Testis (tissue), 3 donors: ENCODE measurements around the gene METAP2. TPM values are rescaled to one million over a fixed set of nuclear protein-coding genes. Genes with fewer than 3 reads are reported as not detected.
"Not testable (repeated sequence)": the region's sequence is repeated elsewhere in the genome, so short reads cannot be mapped to it uniquely, and the experiment has no call there.

ENCODE experiments used
- DNase-seq: peaks from one replicate; pipeline ENCODE4 v3.0.0-alpha.2; 2019
- H3K27ac ChIP-seq, 2 donors: fragments of 200-600 bp; sonication (generic); one replicate each; pipeline ENCODE4 v1.5.1; 2019
- H3K27me3 ChIP-seq: fragments of 200-600 bp; sonication (generic); one replicate; pipeline ENCODE4 v1.5.1; 2019
- H3K36me3 ChIP-seq: fragments of 200-600 bp; sonication (generic); one replicate; pipeline ENCODE4 v1.5.1; 2017; ENCODE audit warnings: low read depth; ENCODE audit errors: missing control alignments
- H3K4me1 ChIP-seq: fragments of 200-600 bp; sonication (generic); one replicate; pipeline ENCODE4 v1.5.1; 2019
- H3K4me3 ChIP-seq, 2 donors: fragments of 200-600 bp; sonication (generic); one replicate each; pipeline ENCODE4 v1.5.1; 2017 to 2019
- H3K9me3 ChIP-seq: fragments of 200-600 bp; sonication (generic); one replicate; pipeline ENCODE4 v1.5.1; 2017
- CTCF ChIP-seq, 3 experiments: fragments of 450-650 bp in 2 of 3; fragments of 200-600 bp in 1 of 3; sonication (generic) in 1 of 3; IDR thresholded peaks; one replicate each; pipeline ENCODE4 v1.5.1; 2016 to 2019; ENCODE audit warnings: antibody characterized with exemption in 3 of 3, mild to moderate bottlenecking in 2 of 3, moderate library complexity in 1 of 3
- POLR2A ChIP-seq: fragments of 450-650 bp; IDR thresholded peaks from one replicate; pipeline ENCODE4 v1.6.1; 2017; ENCODE audit warnings: antibody characterized with exemption, mild to moderate bottlenecking, moderate library complexity
- WGBS, 2 donors: methylation state at CpG; one replicate each; pipeline ENCODE4 v1.1.5; 2018; 5-methylcytosine and 5-hydroxymethylcytosine counted together
- intact Hi-C: fragments of 100-400 bp; cut with DNase I; formaldehyde crosslinking; loops from one replicate; pipeline ENCODE4 v1.15.1; 2023; ENCODE audit warnings: low total_unique reads
- polyA plus RNA-seq: library from polyadenylated mRNA; stranded (reverse); fragments of 350-450 nt; fragmentation: Illumina TruSeq; extraction: RNeasy Lipid Tissue Mini Kit (QIAGEN cat#74804); gene quantifications from one replicate; pipeline ENCODE4 v1.2.3, GENCODE V29; 2014; ENCODE audit warnings: low read depth, low replicate concordance; ENCODE audit not compliant: insufficient read depth
- total RNA-seq, 2 donors: library from RNA; depleted of rRNA; stranded (reverse); fragments of >200 nt; gene quantifications; one replicate each; pipeline ENCODE4 v1.2.3, GENCODE V29; 2016

The METAP2 gene
- total and polyA plus RNA-seq, 3 donors from 2014 or later: 73.2 to 86.1 (median 83.1) TPM

GRCh38 chr12:95462551-95462950 lies 11.4 kb upstream of the METAP2 start:
- TF ChIP-seq POLR2A: no peak
- no peak for TF ChIP-seq CTCF (IDR thresholded peaks at IDR 0.05)
- Histone ChIP-seq H3K36me3 (no peaks in the 10 kb centered on the region), H3K9me3 (no peaks in the 10 kb centered on the region), H3K4me1 (no peaks in the 10 kb centered on the region), H3K4me3 (no peak overlapping the region), H3K27me3 (no peaks in the 10 kb centered on the region), H3K27ac (no peak overlapping the region)
- intact Hi-C loops: no loop called here
- 75 to 81% methylated on average over 2 of the region's 2 CpGs for WGBS, 2 donors
- no peak for DNase-seq

- DNase-seq: no peak
- intact Hi-C loops: no loop called here
- no peaks in the 10 kb centered on the region for H3K36me3 ChIP-seq
- TF ChIP-seq CTCF (IDR thresholded peaks at IDR 0.05) (no peak), POLR2A (no peak)
- 68 to 72% methylated on average over 4 of the region's 4 CpGs for WGBS, 2 donors
- no peaks in the 10 kb centered on the region for H3K9me3 ChIP-seq
- H3K4me1 ChIP-seq: no peaks in the 10 kb centered on the region
- no peaks in the 10 kb centered on the region for H3K27me3 ChIP-seq
- no peak overlapping the region for H3K4me3 ChIP-seq
- H3K27ac ChIP-seq: no peak overlapping the region
Measured at GRCh38 chr12:95463050-95463449, 10.9 kb upstream of the METAP2 start.

- H3K9me3 ChIP-seq, H3K27me3 ChIP-seq, DNase-seq, H3K27ac ChIP-seq, H3K4me1 ChIP-seq, H3K4me3 ChIP-seq, intact Hi-C loops, H3K36me3 ChIP-seq: not testable (repeated sequence)
- WGBS, 2 donors: 59 to 75% methylated on average over 4 of the region's 4 CpGs
Measured at GRCh38 chr12:95463776-95464175, 10.2 kb upstream of the METAP2 start.

DNA sequence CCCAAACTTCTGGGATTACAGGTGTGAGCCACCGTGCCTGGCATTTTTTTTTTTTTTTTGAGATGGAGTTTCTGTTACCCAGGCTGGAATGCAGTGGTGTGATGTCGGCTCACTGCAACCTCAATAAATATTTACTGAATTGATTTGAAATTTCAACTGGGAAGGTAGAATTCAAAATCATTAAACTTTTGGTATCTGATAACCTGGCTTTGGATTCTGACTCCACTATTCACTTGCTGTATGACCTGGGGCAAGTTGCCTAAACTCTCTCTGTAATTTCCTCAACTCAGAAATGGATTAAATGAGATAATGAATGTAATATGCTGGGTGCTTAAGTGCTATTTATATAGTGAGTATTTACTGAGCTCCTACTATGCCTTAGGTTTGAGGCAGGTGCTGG lies 8.7 kb upstream of the METAP2 start:
- H3K9me3 ChIP-seq: no peaks in the 10 kb centered on the region
- no peaks in the 10 kb centered on the region for H3K36me3 ChIP-seq
- 42 to 51% methylated on average over 2 of the region's 2 CpGs for WGBS, 2 donors
- no peak overlapping the region for H3K27ac ChIP-seq
- H3K27me3 ChIP-seq: no peaks in the 10 kb centered on the region
- H3K4me3 ChIP-seq: no peak overlapping the region
- no peaks in the 10 kb centered on the region for H3K4me1 ChIP-seq
- TF ChIP-seq CTCF (IDR thresholded peaks at IDR 0.05): no peak
- TF ChIP-seq POLR2A: no peak
- no peak for DNase-seq
- intact Hi-C loops: no loop called here

DNA sequence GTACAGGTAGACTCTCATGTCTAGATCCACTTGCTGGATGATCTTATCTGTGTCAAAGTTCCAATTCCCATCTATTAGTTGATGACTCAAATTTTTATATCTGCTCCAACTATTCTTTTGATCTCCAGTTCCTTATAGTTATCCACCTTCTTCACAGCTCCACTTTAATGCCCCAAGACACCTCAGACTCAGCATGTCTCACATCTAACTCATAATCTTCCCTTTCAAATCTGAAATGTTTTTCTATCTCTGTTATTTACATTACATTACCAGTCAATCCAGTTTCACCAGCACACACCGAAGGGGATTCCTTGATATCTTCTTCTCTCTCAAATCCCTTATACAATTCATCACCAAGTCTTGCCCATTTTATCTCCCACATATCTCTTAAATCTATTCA lies 3.7 kb upstream of the METAP2 start:
- Histone ChIP-seq H3K27me3 (no peaks in the 10 kb centered on the region), H3K4me1 (peaks cover 2% of the 10 kb centered on the region), H3K27ac (no peak overlapping the region), H3K4me3 (no peak overlapping the region), H3K9me3 (no peaks in the 10 kb centered on the region), H3K36me3 (no peaks in the 10 kb centered on the region)
- TF ChIP-seq POLR2A: no peak
- no peak for TF ChIP-seq CTCF (IDR thresholded peaks at IDR 0.05)
- WGBS, 2 donors: 86 to 95% methylated on average over 1 of the region's 1 CpG
- intact Hi-C loops: no loop called here
- no peak for DNase-seq
